GM08714 (cell line): Measurements from ENCODE around the gene TRMT44.
A peak's percentile ranks its signal among the peaks of the same experiment; 100 is the strongest.
"Not testable (repeated sequence)": the region's sequence is repeated elsewhere in the genome, so short reads cannot be mapped to it uniquely, and the experiment has no call there.

ENCODE experiments used
- H3K4me3 ChIP-seq: fragments of 200-500 bp; sonication (Bioruptor generic); 2 replicates; pipeline ENCODE4 v1.5.1; 2014; ENCODE audit warnings: mild to moderate bottlenecking, low read length, inconsistent platforms
- ZNF274 ChIP-seq: IDR thresholded peaks from 2 replicates; pipeline ENCODE4 v1.6.1; 2012; ENCODE audit warnings: mild to moderate bottlenecking, low read depth, low read length

The TRMT44 gene

GRCh38 chr4:8414377-8414776 is 26.2 kb upstream of the TRMT44 start:
- H3K4me3 ChIP-seq = no peak overlapping the region
- TF ChIP-seq ZNF274 = no peak

- H3K4me3 ChIP-seq = no peak overlapping the region
- no peak for TF ChIP-seq ZNF274
Observed at GRCh38 chr4:8417071-8417614, 23.4 kb upstream of the TRMT44 start.

- TF ChIP-seq ZNF274 = no peak
- H3K4me3 ChIP-seq = no peak overlapping the region
Observed at GRCh38 chr4:8419222-8420041, 21.1 kb upstream of the TRMT44 start.

GRCh38 chr4:8420151-8420550 is 20.4 kb upstream of the TRMT44 start:
- not testable (repeated sequence) for H3K4me3 ChIP-seq

GRCh38 chr4:8422327-8422726 is 18.2 kb upstream of the TRMT44 start:
- TF ChIP-seq ZNF274 = no peak

GRCh38 chr4:8422786-8423185 is 17.8 kb upstream of the TRMT44 start:
- H3K4me3 ChIP-seq = no peak overlapping the region
- no peak for TF ChIP-seq ZNF274

More at GRCh38 chr4:8422327-8422726, 18.2 kb upstream of the TRMT44 start:
- no peak overlapping the region for H3K4me3 ChIP-seq

- peak overlapping the region; percentile 79; the same call in 1 of the 2 replicates for H3K4me3 ChIP-seq
- no peak for TF ChIP-seq ZNF274
Observed at GRCh38 chr4:8427262-8427661, 13.3 kb upstream of the TRMT44 start.

- TF ChIP-seq ZNF274 = no peak
- peak overlapping the region; percentile 79 for H3K4me3 ChIP-seq
Observed at GRCh38 chr4:8427761-8428287, 12.8 kb upstream of the TRMT44 start.

GRCh38 chr4:8428288-8429097 is 12.1 kb upstream of the TRMT44 start:
- TF ChIP-seq ZNF274 = no peak

GRCh38 chr4:8431553-8431952 is 9.0 kb upstream of the TRMT44 start:
- TF ChIP-seq ZNF274 = no peak
- no peak overlapping the region for H3K4me3 ChIP-seq

More at GRCh38 chr4:8428288-8429097, 12.1 kb upstream of the TRMT44 start:
- peak overlapping the region; percentile 79 for H3K4me3 ChIP-seq

GRCh38 chr4:8433136-8433535 is 7.4 kb upstream of the TRMT44 start:
- H3K4me3 ChIP-seq = no peak overlapping the region
- no peak for TF ChIP-seq ZNF274

GRCh38 chr4:8434251-8435073 is 6.1 kb upstream of the TRMT44 start:
- H3K4me3 ChIP-seq = no peak overlapping the region; the same call in 1 of the 2 replicates
- no peak for TF ChIP-seq ZNF274

- peak overlapping the region; percentile 86; the same call in 1 of the 2 replicates for H3K4me3 ChIP-seq
- TF ChIP-seq ZNF274 = no peak
Observed at GRCh38 chr4:8435656-8436121, 4.9 kb upstream of the TRMT44 start.
